GM12878 (cell line): ENCODE results near the gene NAV3. TPM values are rescaled to one million over a fixed set of nuclear protein-coding genes. Genes with fewer than 3 reads are reported as not detected.

Source experiments
- ATAC-seq: fragments of 200-7000 bp; cut with Tn5 transposase; 3 replicates; pipeline ENCODE4 v1.9.1; 2020; ENCODE audit warnings: mild to moderate bottlenecking, moderate library complexity
- BruUV-seq: library from RNA; stranded (reverse); fragments of 400-500 nt; replicated peaks from 2 replicates; lab custom pipeline; 2021; lab: Mats Ljungman, UMichigan
- CTCF ChIA-PET: fragments of 300-600 bp; sonication (Branson Sonifier 250); formaldehyde crosslinking; extraction: SDS; loops from one replicate; lab custom pipeline; 2021; ENCODE audit warnings: inconsistent platforms; lab: Yijun Ruan, JAX
- POLR2A ChIA-PET: fragments of 350-600 bp; formaldehyde crosslinking; extraction: SDS; loops from one replicate; lab custom pipeline; 2021; ENCODE audit warnings: inconsistent platforms; lab: Charles Lee
- RAD21 ChIA-PET: fragments of 300-600 bp; sonication (Branson Sonifier 250); formaldehyde crosslinking; loops from one replicate; lab custom pipeline; 2023; ENCODE audit warnings: antibody characterized with exemption; ENCODE audit not compliant: unreplicated experiment; lab: Charles Lee
- SMC1A ChIA-PET: fragments of 300-600 bp; sonication (Branson Sonifier 250); formaldehyde crosslinking; loops from one replicate; lab custom pipeline; 2023; ENCODE audit not compliant: unreplicated experiment, uncharacterized antibody; lab: Charles Lee
- DNase-seq: peaks from one replicate; pipeline ENCODE4 v3.0.0-alpha.2; 2011; ENCODE audit warnings: low read depth, low spot score
- FAIRE-seq: peaks from 3 replicates; lab custom pipeline; 2011; peaks lifted over from hg19 to GRCh38; lab: Jason Lieb, UNC
- H2AFZ ChIP-seq: 2 replicates; pipeline ENCODE4 v1.6.0; 2011; ENCODE audit warnings: low read depth, low read length, control low read depth; ENCODE audit not compliant: control insufficient read depth
- H3K27ac ChIP-seq: 2 replicates; pipeline ENCODE4 v1.5.1; 2011; ENCODE audit warnings: control low read depth; ENCODE audit not compliant: control insufficient read depth, insufficient read depth
- H3K27me3 ChIP-seq, 2 experiments: replicated peaks in 1 of 2; 2 replicates each; pipeline versions ENCODE4 v1.6.0 to v1.6.1; 2011; ENCODE audit warnings: low read length in 1 of 2; ENCODE audit not compliant: control insufficient read depth in 2 of 2, insufficient read depth in 2 of 2
- H3K36me3 ChIP-seq, 2 experiments: 2 replicates each; pipeline ENCODE4 v1.5.1; 2011; ENCODE audit warnings: low read length in 1 of 2; ENCODE audit not compliant: control insufficient read depth in 2 of 2, insufficient read depth in 2 of 2
- H3K4me1 ChIP-seq: 2 replicates; pipeline ENCODE4 v1.6.1; 2011; ENCODE audit warnings: mild to moderate bottlenecking, low read length, moderate library complexity, mixed read lengths; ENCODE audit not compliant: control insufficient read depth, insufficient read depth
- H3K4me2 ChIP-seq: 2 replicates; pipeline ENCODE4 v1.6.0; 2011; ENCODE audit warnings: control low read depth; ENCODE audit not compliant: control insufficient read depth, insufficient read depth
- H3K4me3 ChIP-seq: fragments of 200-600 bp; sonication (generic); 2 replicates; pipeline ENCODE4 v1.5.1; 2016
- H3K79me2 ChIP-seq: 2 replicates; pipeline ENCODE4 v1.6.0; 2011; ENCODE audit warnings: low read length; ENCODE audit not compliant: control insufficient read depth, insufficient read depth
- H3K9ac ChIP-seq: 2 replicates; pipeline ENCODE4 v1.8.0; 2011; ENCODE audit warnings: low read length, control low read depth, mixed read lengths; ENCODE audit not compliant: control insufficient read depth, insufficient read depth
- H3K9me3 ChIP-seq: replicated peaks from 3 replicates; pipeline ENCODE4 v1.5.1; 2011; ENCODE audit warnings: mild to moderate bottlenecking, low read length; ENCODE audit not compliant: control insufficient read depth, insufficient read depth
- H4K20me1 ChIP-seq: 2 replicates; pipeline ENCODE4 v1.6.0; 2011; ENCODE audit not compliant: control insufficient read depth, insufficient read depth
- CHD2 ChIP-seq: IDR thresholded peaks from 2 replicates; pipeline ENCODE4 v1.6.1; 2011; ENCODE audit warnings: low read depth, low read length, improper control_type of control experiment, borderline replicate concordance
- CREB1 ChIP-seq: IDR thresholded peaks from 2 replicates; pipeline ENCODE4 v1.6.1; 2012; ENCODE audit warnings: low read depth, mild to moderate bottlenecking, inconsistent platforms
- NR2F1 ChIP-seq: fragments of 450-650 bp; conservative IDR thresholded peaks from 2 replicates; pipeline ENCODE4 v1.6.1; 2017; ENCODE audit warnings: mild to moderate bottlenecking
- POLR2AphosphoS2 ChIP-seq: IDR thresholded peaks from 2 replicates; pipeline ENCODE4 v1.6.1; 2011; ENCODE audit warnings: low read depth, mild to moderate bottlenecking, low read length, improper control_type of control experiment, moderate library complexity
- RELA ChIP-seq: fragments of 450-650 bp; IDR thresholded peaks from 2 replicates; pipeline ENCODE4 v1.8.0; 2014; ENCODE audit warnings: borderline replicate concordance; ENCODE audit not compliant: partially characterized antibody
- TCF7 ChIP-seq: IDR thresholded peaks from 2 replicates; pipeline ENCODE4 v1.6.1; 2014; ENCODE audit warnings: antibody characterized with exemption, borderline replicate concordance
- ZBED1 ChIP-seq: IDR thresholded peaks from 2 replicates; pipeline ENCODE4 v1.6.1; 2016; ENCODE audit warnings: borderline replicate concordance
- ZNF384 ChIP-seq: IDR thresholded peaks from 2 replicates; pipeline ENCODE4 v1.6.1; 2012; ENCODE audit warnings: low read depth, mild to moderate bottlenecking, low read length, improper control_type of control experiment, borderline replicate concordance
- ZSCAN29 ChIP-seq: fragments of 450-650 bp; IDR thresholded peaks from 2 replicates; pipeline ENCODE4 v1.6.1; 2017; ENCODE audit warnings: mild to moderate bottlenecking, moderate library complexity
- WGBS: methylation state at CpG from one replicate; pipeline ENCODE4 v1.1.6; 2016; ENCODE audit warnings: low lambda C conversion rate; ENCODE audit not compliant: insufficient replicate concordance, insufficient coverage; ENCODE audit errors: missing lambda C conversion rate; 5-methylcytosine and 5-hydroxymethylcytosine counted together
- in situ Hi-C: fragments of 300-500 bp; cut with MboI; formaldehyde crosslinking; loops from 9 replicates; pipeline ENCODE4 v1.14.3; 2018; ENCODE audit warnings: mixed read lengths
- intact Hi-C: fragments of 100-400 bp; cut with micrococcal nuclease; formaldehyde crosslinking; loops from one replicate; pipeline ENCODE4 v1.14.2; 2022; ENCODE audit not compliant: unreplicated experiment
- polyA plus RNA-seq, 11 experiments: library from polyadenylated mRNA; depleted of rRNA in 4 of 11; unstranded in 6 of 11; stranded (reverse) in 5 of 11; fragments of >200 nt; fragmentation: Nextera tagmentation in 4 of 11; fragmentation: Illumina TruSeq in 1 of 11; extraction: Ambion mirVana in 4 of 11; extraction: Trizol in 1 of 11; gene quantifications; 1 replicate in 1 of 11; 2 replicates in 10 of 11; pipeline versions ENCODE4 v1.2.1 to v1.2.3, GENCODE V29; 2011 to 2016; ENCODE audit warnings: inconsistent platforms in 2 of 11, missing spikeins in 2 of 11, low read depth in 1 of 11
- total RNA-seq, 4 experiments: library from RNA; depleted of rRNA in 3 of 4; stranded (reverse); fragments of >200 nt in 3 of 4; fragmentation: Illumina TruSeq in 1 of 4; extraction: Trizol in 1 of 4; gene quantifications; 2 replicates each; pipeline versions ENCODE4 v1.2.1 to v1.2.3, GENCODE V29; 2013 to 2021
- TF ChIP-seq, protein P1 (sequence below): fragments of 450-650 bp; IDR thresholded peaks from 2 replicates; pipeline ENCODE4 v1.6.1; 2016; ENCODE audit warnings: mild to moderate bottlenecking
- TF ChIP-seq, protein P2 (sequence below): fragments of 450-650 bp; IDR thresholded peaks from 2 replicates; pipeline ENCODE4 v1.6.1; 2016; ENCODE audit warnings: mild to moderate bottlenecking
- TF ChIP-seq, protein P3 (sequence below): fragments of 450-650 bp; IDR thresholded peaks from 2 replicates; pipeline ENCODE4 v1.6.1; 2016; ENCODE audit warnings: mild to moderate bottlenecking, moderate library complexity, borderline replicate concordance

NAV3 gene
- total and polyA plus RNA-seq, 10 of the 15 experiments (the other 5 are each of a cell fraction or from before 2014, with no cell fraction given): 0.05 to 0.51 (median 0.22) TPM; not detected in 1

DNA sequence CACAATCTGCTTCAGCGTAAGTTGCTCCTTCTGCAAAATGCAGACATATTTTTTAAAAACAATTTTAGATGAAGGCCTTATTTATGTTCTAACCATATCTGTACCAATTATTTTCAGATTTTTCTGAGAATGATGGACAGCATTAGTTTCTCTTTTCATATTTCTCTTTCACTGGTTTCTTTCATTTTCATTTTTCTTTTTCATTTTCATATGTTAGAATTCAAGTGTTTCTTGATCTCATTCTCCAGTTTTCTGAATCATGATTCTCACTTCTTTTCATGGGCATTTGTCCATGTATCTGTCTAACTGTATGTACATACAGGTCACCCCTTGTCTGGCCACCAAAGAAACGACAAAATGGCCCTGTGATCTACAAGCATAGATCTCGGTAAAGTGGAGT is 346.6 kb downstream of the NAV3 start:
- no peak overlapping the region for H3K4me2 ChIP-seq
- FAIRE-seq: no peak
- H2AFZ ChIP-seq: no peak overlapping the region
- H3K79me2 ChIP-seq: no peaks in the 10 kb centered on the region
- H3K4me1 ChIP-seq: no peaks in the 10 kb centered on the region
- no peak for TF ChIP-seq CHD2
- TF ChIP-seq, protein P1, sequence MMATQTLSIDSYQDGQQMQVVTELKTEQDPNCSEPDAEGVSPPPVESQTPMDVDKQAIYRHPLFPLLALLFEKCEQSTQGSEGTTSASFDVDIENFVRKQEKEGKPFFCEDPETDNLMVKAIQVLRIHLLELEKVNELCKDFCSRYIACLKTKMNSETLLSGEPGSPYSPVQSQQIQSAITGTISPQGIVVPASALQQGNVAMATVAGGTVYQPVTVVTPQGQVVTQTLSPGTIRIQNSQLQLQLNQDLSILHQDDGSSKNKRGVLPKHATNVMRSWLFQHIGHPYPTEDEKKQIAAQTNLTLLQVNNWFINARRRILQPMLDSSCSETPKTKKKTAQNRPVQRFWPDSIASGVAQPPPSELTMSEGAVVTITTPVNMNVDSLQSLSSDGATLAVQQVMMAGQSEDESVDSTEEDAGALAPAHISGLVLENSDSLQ: peak; percentile 76
- 52% methylated on average over 3 of the region's 3 CpGs for WGBS
- H3K9ac ChIP-seq: no peak overlapping the region
- ATAC-seq: peak; percentile 36; the same call in 2 of the 3 replicates
- intact Hi-C loops: no loop called here
- SMC1A ChIA-PET: no interaction called here
- H3K27me3 ChIP-seq: no peaks in the 10 kb centered on the region
- DNase-seq: no peak
- no TSS peak for BruUV-seq
- no peak overlapping the region for H3K27ac ChIP-seq
- POLR2A ChIA-PET: no interaction called here
- in situ Hi-C loops: no loop called here
- CTCF ChIA-PET: no interaction called here
- H3K9me3 ChIP-seq: no peaks in the 10 kb centered on the region
- no peaks in the 10 kb centered on the region for H4K20me1 ChIP-seq
- RAD21 ChIA-PET: no interaction called here
- no peaks in the 10 kb centered on the region for H3K36me3 ChIP-seq
- no peak overlapping the region for H3K4me3 ChIP-seq

DNA sequence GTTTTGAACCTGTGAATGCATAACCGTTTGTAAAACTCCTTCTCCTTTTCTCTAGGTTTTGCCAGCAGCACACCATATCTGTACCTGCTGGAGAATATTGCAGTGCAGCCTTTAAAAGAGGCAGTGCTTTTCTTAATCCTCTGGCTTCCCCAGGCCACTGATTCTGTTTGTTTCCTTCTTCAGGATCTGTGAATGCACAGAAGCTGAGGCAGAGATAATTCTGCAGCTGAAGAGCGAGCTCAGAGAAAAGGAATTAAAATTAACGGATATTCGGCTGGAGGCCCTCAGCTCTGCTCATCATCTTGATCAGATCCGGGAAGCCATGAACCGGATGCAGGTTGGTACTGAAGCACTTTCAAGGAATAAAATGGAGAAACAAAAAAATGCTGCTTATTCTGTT is 348.7 kb downstream of the NAV3 start:
- ATAC-seq: no peak
- in situ Hi-C loops (no loop called here), intact Hi-C loops (no loop called here)
- Histone ChIP-seq H3K9me3 (no peaks in the 10 kb centered on the region), H3K79me2 (no peaks in the 10 kb centered on the region), H2AFZ (no peak overlapping the region), H3K4me3 (no peak overlapping the region), H3K27me3 (no peaks in the 10 kb centered on the region), H3K4me1 (no peaks in the 10 kb centered on the region), H3K27ac (no peak overlapping the region), H3K36me3 (no peaks in the 10 kb centered on the region), H4K20me1 (no peaks in the 10 kb centered on the region), H3K4me2 (no peak overlapping the region), H3K9ac (no peak overlapping the region)
- ChIA-PET SMC1A (interaction anchor here (0.5 to 1.0 kb wide), 2 partner anchors 11 to 12 kb away, joined by 3 read pairs; no protein-coding TSS in a partner anchor), CTCF (interaction anchor here (0.8 to 2.1 kb wide), 4 partner anchors 10 to 995 kb away, joined by 4 to 7 read pairs (median 5); no protein-coding TSS in a partner anchor), POLR2A (no interaction called here), RAD21 (no interaction called here)
- DNase-seq: no peak
- no TSS peak for BruUV-seq
- FAIRE-seq: no peak
- 51% methylated on average over 6 of the region's 6 CpGs for WGBS
- no peak for TF ChIP-seq ZSCAN29
- no peak for TF ChIP-seq ZBED1
- no peak for TF ChIP-seq ZNF384
- no peak for TF ChIP-seq POLR2AphosphoS2
- TF ChIP-seq RELA: no peak
- no peak for TF ChIP-seq NR2F1
- TF ChIP-seq, protein P2, sequence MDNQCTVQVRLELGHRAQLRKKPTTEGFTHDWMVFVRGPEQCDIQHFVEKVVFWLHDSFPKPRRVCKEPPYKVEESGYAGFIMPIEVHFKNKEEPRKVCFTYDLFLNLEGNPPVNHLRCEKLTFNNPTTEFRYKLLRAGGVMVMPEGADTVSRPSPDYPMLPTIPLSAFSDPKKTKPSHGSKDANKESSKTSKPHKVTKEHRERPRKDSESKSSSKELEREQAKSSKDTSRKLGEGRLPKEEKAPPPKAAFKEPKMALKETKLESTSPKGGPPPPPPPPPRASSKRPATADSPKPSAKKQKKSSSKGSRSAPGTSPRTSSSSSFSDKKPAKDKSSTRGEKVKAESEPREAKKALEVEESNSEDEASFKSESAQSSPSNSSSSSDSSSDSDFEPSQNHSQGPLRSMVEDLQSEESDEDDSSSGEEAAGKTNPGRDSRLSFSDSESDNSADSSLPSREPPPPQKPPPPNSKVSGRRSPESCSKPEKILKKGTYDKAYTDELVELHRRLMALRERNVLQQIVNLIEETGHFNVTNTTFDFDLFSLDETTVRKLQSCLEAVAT: no peak
- TF ChIP-seq TCF7: no peak
- TF ChIP-seq, protein P3, sequence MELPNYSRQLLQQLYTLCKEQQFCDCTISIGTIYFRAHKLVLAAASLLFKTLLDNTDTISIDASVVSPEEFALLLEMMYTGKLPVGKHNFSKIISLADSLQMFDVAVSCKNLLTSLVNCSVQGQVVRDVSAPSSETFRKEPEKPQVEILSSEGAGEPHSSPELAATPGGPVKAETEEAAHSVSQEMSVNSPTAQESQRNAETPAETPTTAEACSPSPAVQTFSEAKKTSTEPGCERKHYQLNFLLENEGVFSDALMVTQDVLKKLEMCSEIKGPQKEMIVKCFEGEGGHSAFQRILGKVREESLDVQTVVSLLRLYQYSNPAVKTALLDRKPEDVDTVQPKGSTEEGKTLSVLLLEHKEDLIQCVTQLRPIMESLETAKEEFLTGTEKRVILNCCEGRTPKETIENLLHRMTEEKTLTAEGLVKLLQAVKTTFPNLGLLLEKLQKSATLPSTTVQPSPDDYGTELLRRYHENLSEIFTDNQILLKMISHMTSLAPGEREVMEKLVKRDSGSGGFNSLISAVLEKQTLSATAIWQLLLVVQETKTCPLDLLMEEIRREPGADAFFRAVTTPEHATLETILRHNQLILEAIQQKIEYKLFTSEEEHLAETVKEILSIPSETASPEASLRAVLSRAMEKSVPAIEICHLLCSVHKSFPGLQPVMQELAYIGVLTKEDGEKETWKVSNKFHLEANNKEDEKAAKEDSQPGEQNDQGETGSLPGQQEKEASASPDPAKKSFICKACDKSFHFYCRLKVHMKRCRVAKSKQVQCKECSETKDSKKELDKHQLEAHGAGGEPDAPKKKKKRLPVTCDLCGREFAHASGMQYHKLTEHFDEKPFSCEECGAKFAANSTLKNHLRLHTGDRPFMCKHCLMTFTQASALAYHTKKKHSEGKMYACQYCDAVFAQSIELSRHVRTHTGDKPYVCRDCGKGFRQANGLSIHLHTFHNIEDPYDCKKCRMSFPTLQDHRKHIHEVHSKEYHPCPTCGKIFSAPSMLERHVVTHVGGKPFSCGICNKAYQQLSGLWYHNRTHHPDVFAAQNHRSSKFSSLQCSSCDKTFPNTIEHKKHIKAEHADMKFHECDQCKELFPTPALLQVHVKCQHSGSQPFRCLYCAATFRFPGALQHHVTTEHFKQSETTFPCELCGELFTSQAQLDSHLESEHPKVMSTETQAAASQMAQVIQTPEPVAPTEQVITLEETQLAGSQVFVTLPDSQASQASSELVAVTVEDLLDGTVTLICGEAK: no peak
- no peak for TF ChIP-seq CREB1
